Measurements from ENCODE around the gene SSTR3. TPM values are rescaled to one million over a fixed set of nuclear protein-coding genes. Genes with fewer than 3 reads are reported as not detected.

Gene SSTR3
- total RNA-seq, 1 donor from 2014 or later: 0.69 TPM

DNA sequence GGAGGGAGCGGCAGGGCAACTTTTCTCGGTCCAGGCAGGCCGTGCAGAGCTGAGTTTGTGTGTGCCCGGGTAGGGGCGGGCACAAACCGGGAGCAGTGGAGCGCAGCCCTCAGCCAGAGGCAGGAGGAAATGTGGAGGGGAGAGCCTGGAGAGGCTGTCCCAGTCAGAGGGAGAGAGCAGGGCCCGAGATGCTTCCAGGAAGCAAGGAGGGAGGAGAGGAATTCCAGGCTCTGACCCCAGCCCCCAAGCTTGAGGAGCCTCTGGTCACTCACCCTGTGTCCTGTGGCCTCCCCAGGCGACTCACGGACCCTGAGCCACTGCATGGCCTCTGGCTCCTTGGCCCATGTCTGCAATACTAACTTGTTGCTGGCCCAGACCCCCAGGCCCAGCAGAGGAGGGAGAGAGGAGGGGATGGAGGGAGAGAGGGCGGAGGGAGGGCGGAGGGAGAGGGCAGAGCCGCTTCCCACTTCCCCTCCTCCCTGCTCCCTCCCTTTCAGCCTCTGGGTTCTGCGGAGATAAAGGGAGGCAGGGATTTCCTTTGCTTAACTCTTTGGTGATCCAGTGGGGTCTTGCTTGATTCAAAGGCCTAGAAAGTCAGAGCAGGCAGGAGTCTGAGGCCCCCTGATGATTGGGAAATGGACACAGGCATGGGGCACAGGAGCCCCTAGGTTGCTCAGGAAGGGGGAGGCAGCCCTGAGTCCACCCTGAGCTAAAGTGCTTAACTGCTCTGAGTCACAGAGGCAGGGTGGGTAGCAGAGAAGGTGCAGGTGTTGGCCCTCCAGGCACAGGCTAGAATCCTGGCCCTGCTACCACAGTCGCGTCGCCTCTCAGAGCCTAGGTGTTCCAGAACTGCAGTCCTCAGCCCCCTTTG lies 24.2 kb downstream of the SSTR3 start, which contains the start of gene C1QTNF6:
C1QTNF6 (minus strand) TSS at position 357 of the 871 bp plus-strand sequence; CDS start at position 323, 34 bp downstream.
- Mint-ChIP-seq H3K9me3 (peaks cover 15% of the 10 kb centered on the region), H3K4me1 (peaks cover 47% of the 10 kb centered on the region), H3K4me3 (peak within 1 kb of the TSS; percentile 78), H3K27ac (peak within 1 kb of the TSS; percentile 89), H3K27me3 (ENCODE audit: low read depth) (no peaks in the 10 kb centered on the region), H3K36me3 (peaks cover 15% of the 10 kb centered on the region)
- peak in 1 of 2 experiments; percentile 55 for DNase-seq (ENCODE audit: low spot score in 2 of 2, unreplicated experiment in 2 of 2)
- TF ChIP-seq, protein P1, sequence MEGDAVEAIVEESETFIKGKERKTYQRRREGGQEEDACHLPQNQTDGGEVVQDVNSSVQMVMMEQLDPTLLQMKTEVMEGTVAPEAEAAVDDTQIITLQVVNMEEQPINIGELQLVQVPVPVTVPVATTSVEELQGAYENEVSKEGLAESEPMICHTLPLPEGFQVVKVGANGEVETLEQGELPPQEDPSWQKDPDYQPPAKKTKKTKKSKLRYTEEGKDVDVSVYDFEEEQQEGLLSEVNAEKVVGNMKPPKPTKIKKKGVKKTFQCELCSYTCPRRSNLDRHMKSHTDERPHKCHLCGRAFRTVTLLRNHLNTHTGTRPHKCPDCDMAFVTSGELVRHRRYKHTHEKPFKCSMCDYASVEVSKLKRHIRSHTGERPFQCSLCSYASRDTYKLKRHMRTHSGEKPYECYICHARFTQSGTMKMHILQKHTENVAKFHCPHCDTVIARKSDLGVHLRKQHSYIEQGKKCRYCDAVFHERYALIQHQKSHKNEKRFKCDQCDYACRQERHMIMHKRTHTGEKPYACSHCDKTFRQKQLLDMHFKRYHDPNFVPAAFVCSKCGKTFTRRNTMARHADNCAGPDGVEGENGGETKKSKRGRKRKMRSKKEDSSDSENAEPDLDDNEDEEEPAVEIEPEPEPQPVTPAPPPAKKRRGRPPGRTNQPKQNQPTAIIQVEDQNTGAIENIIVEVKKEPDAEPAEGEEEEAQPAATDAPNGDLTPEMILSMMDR (IDR thresholded peaks at IDR 0.05; ENCODE audit: unreplicated experiment): no peak

DNA sequence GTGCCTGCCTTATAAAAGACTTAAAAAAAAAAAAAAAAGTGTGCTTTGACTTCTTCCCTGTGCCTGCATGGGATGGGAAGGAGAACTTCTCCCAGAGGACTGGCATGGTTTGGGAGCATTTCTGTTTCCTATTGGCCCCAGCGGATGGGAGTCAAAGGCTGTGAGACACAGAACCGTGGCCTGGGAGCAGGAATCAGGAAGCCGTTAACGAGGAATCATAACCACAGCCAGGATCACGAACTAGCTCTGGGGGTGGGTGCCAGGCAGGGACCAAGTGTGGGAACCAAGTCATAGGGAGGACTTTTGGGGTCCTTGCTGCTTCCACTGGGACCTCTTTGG lies 24.8 kb downstream of the SSTR3 start:
- Mint-ChIP-seq H3K4me3 (peak overlapping the region; percentile 78), H3K36me3 (peaks cover 13% of the 10 kb centered on the region), H3K9me3 (peaks cover 11% of the 10 kb centered on the region), H3K27ac (peak overlapping the region; percentile 89), H3K27me3 (ENCODE audit: low read depth) (no peaks in the 10 kb centered on the region), H3K4me1 (peaks cover 47% of the 10 kb centered on the region)
- no peak for DNase-seq (ENCODE audit: low spot score in 2 of 2, unreplicated experiment in 2 of 2)
- TF ChIP-seq, protein P1 (IDR thresholded peaks at IDR 0.05; ENCODE audit: unreplicated experiment): no peak

GRCh38 chr22:37186997-37187522 lies 25.2 kb downstream of the SSTR3 start:
- Mint-ChIP-seq H3K27ac (peak overlapping the region; percentile 89), H3K4me3 (peak overlapping the region; percentile 78), H3K36me3 (peaks cover 14% of the 10 kb centered on the region), H3K9me3 (peaks cover 8% of the 10 kb centered on the region), H3K4me1 (peaks cover 47% of the 10 kb centered on the region), H3K27me3 (ENCODE audit: low read depth) (no peaks in the 10 kb centered on the region)
- DNase-seq (ENCODE audit: low spot score in 2 of 2, unreplicated experiment in 2 of 2): no peak
- TF ChIP-seq, protein P1 (IDR thresholded peaks at IDR 0.05; ENCODE audit: unreplicated experiment): no peak

GRCh38 chr22:37186228-37186996 lies 25.9 kb downstream of the SSTR3 start:
- H3K27ac Mint-ChIP-seq: peak overlapping the region; percentile 88
- peaks cover 15% of the 10 kb centered on the region for H3K36me3 Mint-ChIP-seq
- H3K27me3 Mint-ChIP-seq (ENCODE audit: low read depth): no peaks in the 10 kb centered on the region
- TF ChIP-seq, protein P1 (IDR thresholded peaks at IDR 0.05; ENCODE audit: unreplicated experiment): no peak
- no peak for DNase-seq (ENCODE audit: low spot score in 2 of 2, unreplicated experiment in 2 of 2)
- H3K4me3 Mint-ChIP-seq: peak overlapping the region; percentile 61
- H3K4me1 Mint-ChIP-seq: peaks cover 47% of the 10 kb centered on the region
- H3K9me3 Mint-ChIP-seq: peaks cover 6% of the 10 kb centered on the region

GRCh38 chr22:37185646-37186227 lies 26.5 kb downstream of the SSTR3 start:
- H3K4me3 Mint-ChIP-seq: no peak overlapping the region
- DNase-seq (ENCODE audit: low spot score in 2 of 2, unreplicated experiment in 2 of 2): no peak
- H3K27ac Mint-ChIP-seq: no peak overlapping the region
- peaks cover 3% of the 10 kb centered on the region for H3K9me3 Mint-ChIP-seq
- TF ChIP-seq, protein P1 (IDR thresholded peaks at IDR 0.05; ENCODE audit: unreplicated experiment): no peak
- peaks cover 47% of the 10 kb centered on the region for H3K4me1 Mint-ChIP-seq
- no peaks in the 10 kb centered on the region for H3K27me3 Mint-ChIP-seq (ENCODE audit: low read depth)
- peaks cover 16% of the 10 kb centered on the region for H3K36me3 Mint-ChIP-seq
